ENCODE measurements around the gene PNKP. TPM values are rescaled to one million over a fixed set of nuclear protein-coding genes. Genes with fewer than 3 reads are reported as not detected.
"Not testable (repeated sequence)": the region's sequence is repeated elsewhere in the genome, so short reads cannot be mapped to it uniquely, and the experiment has no call there.

The PNKP gene
- total and polyA plus RNA-seq, 2 of the 8 experiments (the other 6 are each of a cell fraction or from before 2014, with no cell fraction given) = 45.8 to 105 TPM

- peaks cover 0 to 30% of the 10 kb centered on the region in 2 experiments; a peak in 3 of 4 replicates for H3K79me2 ChIP-seq (ENCODE audit: control insufficient read depth in 1 of 2, insufficient read depth in 2 of 2, low read length in 2 of 2)
- not testable (repeated sequence) for DNase-seq (ENCODE audit: low read depth in 1 of 2, low spot score in 2 of 2); FAIRE-seq; H3K23me2 ChIP-seq (ENCODE audit: low read depth, low read length); H2AK5ac ChIP-seq (ENCODE audit: low read depth, low read length); H3K4me1 ChIP-seq (replicated peaks in 1 of 4; ENCODE audit: control insufficient read depth in 3 of 4, insufficient read depth in 4 of 4, low read length in 3 of 4); H3K14ac ChIP-seq (ENCODE audit: insufficient read length); H3K27me3 ChIP-seq (replicated peaks in 1 of 4; ENCODE audit: control insufficient read depth in 3 of 4, extremely low read depth in 1 of 4, insufficient read depth in 3 of 4, low read length in 3 of 4); H2BK120ac ChIP-seq (replicated peaks; ENCODE audit: low read depth, low read length); H3K9me3 ChIP-seq (ENCODE audit: insufficient read depth in 2 of 2, low read depth in 1 of 2, low read length in 1 of 2); H2BK15ac ChIP-seq (ENCODE audit: low read length); H4K5ac ChIP-seq (ENCODE audit: insufficient read length, low read depth, low read length); H3K23ac ChIP-seq (ENCODE audit: insufficient read length); H3K56ac ChIP-seq (replicated peaks; ENCODE audit: insufficient read length, low read depth, low read length); H2AFZ ChIP-seq (ENCODE audit: low read length); H4K91ac ChIP-seq (replicated peaks; ENCODE audit: insufficient read length, low read length); H3K4ac ChIP-seq (replicated peaks; ENCODE audit: insufficient read length, low read depth, low read length); H2BK12ac ChIP-seq (ENCODE audit: low read depth, low read length); H2BK20ac ChIP-seq (ENCODE audit: low read length); H3K27ac ChIP-seq (ENCODE audit: low read depth, low read length); H2BK5ac ChIP-seq (ENCODE audit: low read depth, low read length); H3K18ac ChIP-seq (ENCODE audit: extremely low read depth, low read length); H4K20me1 ChIP-seq (replicated peaks in 1 of 2; ENCODE audit: control insufficient read depth in 1 of 2, insufficient read depth in 2 of 2, low read length in 2 of 2)
- ChIA-PET CTCF (ENCODE audit: partially characterized antibody) (interaction anchor here (0.6 to 1.8 kb wide), 7 partner anchors 10 to 273 kb away, joined by 3 to 5 read pairs (median 3); no protein-coding TSS in a partner anchor), POLR2A (ENCODE audit: partially characterized antibody) (interaction anchor here (0.6 to 2.1 kb wide), 17 partner anchors 9 to 615 kb away, joined by 3 to 19 read pairs (median 3); partner anchors contain the start of genes AKT1S1, PTOV1 and TBC1D17)
- peaks cover 0 to 13% (median 4%) of the 10 kb centered on the region in 4 experiments; a peak in 5 of 8 replicates for H3K36me3 ChIP-seq (ENCODE audit: control insufficient read depth in 2 of 4, insufficient read depth in 4 of 4, low read length in 3 of 4)
- peak overlapping the region; percentile 60 to 91 (median 82); a peak in 6 of 8 replicates for H3K4me3 ChIP-seq (ENCODE audit: extremely low read depth in 1 of 4, insufficient read depth in 2 of 4, low read depth in 3 of 4, low read length in 4 of 4)
- WGBS, 2 experiments (ENCODE audit: extremely low coverage in 1 of 2, insufficient coverage in 1 of 2, insufficient read length in 1 of 2, insufficient replicate concordance in 2 of 2, low coverage in 1 of 2, low lambda C conversion rate in 2 of 2, missing lambda C conversion rate in 1 of 2) = 71% methylated on average over 7 of the region's 7 CpGs; no CpG with 5 or more reads in 1 of the 2 experiments
- peak overlapping the region in 1 of 4 experiments; percentile 76; a peak in 4 of 7 replicates for H3K9ac ChIP-seq (replicated peaks in 1 of 4; ENCODE audit: extremely low read depth in 1 of 4, low read depth in 3 of 4, low read length in 3 of 4)
- H3K4me2 ChIP-seq (ENCODE audit: insufficient read depth in 1 of 2, low read depth in 2 of 2, low read length in 2 of 2) = peak overlapping the region; percentile 58 to 78; a peak in 3 of 4 replicates
- H3K79me1 ChIP-seq (ENCODE audit: low read depth, low read length) = peaks cover 11% of the 10 kb centered on the region
- H4K8ac ChIP-seq (ENCODE audit: extremely low read depth, insufficient read depth, low read length) = peak overlapping the region; percentile 4; the same call in 1 of the 2 replicates
These were observed 47.8 kb downstream of the PNKP start for GRCh38 chr19:49819452-49820115.

All from H1 (cell line).